OCI-LY3 (cell line): ENCODE measurements around the gene JADE1.

ENCODE experiments used
- H2AFZ ChIP-seq: fragments of 200-600, 300-600 bp; shearing (Covaris generic); 2 replicates; pipeline ENCODE4 v1.6.0; 2014; ENCODE audit warnings: antibody characterized with exemption, low read depth, low read length
- H3K27ac ChIP-seq: fragments of 200-600, 300-600 bp; sonication (generic); 2 replicates; pipeline ENCODE4 v1.5.1; 2014; ENCODE audit warnings: mild to moderate bottlenecking, low read length, moderate library complexity, mixed read lengths
- H3K27me3 ChIP-seq: fragments of 200-600, 300-600 bp; sonication (generic); 2 replicates; pipeline ENCODE4 v1.6.1; 2014; ENCODE audit warnings: low read depth, low read length, mixed read lengths
- H3K36me3 ChIP-seq: fragments of 200-600, 300-600 bp; sonication (generic); replicated peaks from 2 replicates; pipeline ENCODE3; 2014; ENCODE audit warnings: low read depth, low read length, mixed read lengths
- H3K4me1 ChIP-seq: fragments of 300-600, 200-600 bp; sonication (generic); 2 replicates; pipeline ENCODE4 v1.6.1; 2014; ENCODE audit warnings: low read length, mixed read lengths
- H3K4me2 ChIP-seq: fragments of 200-600, 300-600 bp; sonication (generic); 2 replicates; pipeline ENCODE4 v1.6.1; 2014; ENCODE audit warnings: low read length, mixed read lengths
- H3K4me3 ChIP-seq: fragments of 300-600, 200-600 bp; sonication (generic); 2 replicates; pipeline ENCODE4 v1.5.1; 2014; ENCODE audit warnings: antibody characterized with exemption, mild to moderate bottlenecking, low read length, moderate library complexity
- H3K79me2 ChIP-seq: fragments of 300-600, 200-600 bp; shearing (Covaris generic); 2 replicates; pipeline ENCODE4 v1.6.1; 2014; ENCODE audit warnings: mild to moderate bottlenecking, low read length, mixed read lengths
- H3K9ac ChIP-seq: fragments of 300-600, 200-600 bp; shearing (Covaris generic); 2 replicates; pipeline ENCODE4 v1.6.0; 2014; ENCODE audit warnings: mild to moderate bottlenecking, low read length, moderate library complexity
- H3K9me3 ChIP-seq: fragments of 200-600, 300-600 bp; shearing (Covaris generic); 2 replicates; pipeline ENCODE4 v1.6.1; 2014; ENCODE audit warnings: low read length, mixed read lengths; ENCODE audit not compliant: insufficient read depth
- H4K20me1 ChIP-seq: fragments of 200-600, 300-600 bp; sonication (generic); 2 replicates; pipeline ENCODE4 v1.6.1; 2016; ENCODE audit warnings: low read length, mixed read lengths; ENCODE audit not compliant: insufficient read depth
- CTCF ChIP-seq: fragments of 200-600, 300-600 bp; sonication (generic); IDR thresholded peaks from 2 replicates; pipeline ENCODE4 v1.5.1; 2014; ENCODE audit warnings: antibody characterized with exemption, low read length, low read depth
- EZH2phosphoT487 ChIP-seq: fragments of 200-600 bp; shearing (Covaris generic); IDR thresholded peaks from 2 replicates; pipeline ENCODE4 v1.6.1; 2018; ENCODE audit warnings: antibody characterized with exemption, mixed run types, low read depth

JADE1 gene

GRCh38 chr4:128787509-128788311, 21.8 kb upstream of the JADE1 start:
- H3K27me3 ChIP-seq: 0 out of 2 replicates have a peak, but pooled peaks cover 5% of the 10 kb centered on the region
- H3K9ac ChIP-seq: no peak overlapping the region
- TF ChIP-seq EZH2phosphoT487 (no peak), CTCF (no peak)
- no peak overlapping the region for H2AFZ ChIP-seq
- no peaks in the 10 kb centered on the region for H3K9me3 ChIP-seq
- H3K79me2 ChIP-seq: no peaks in the 10 kb centered on the region
- H3K4me2 ChIP-seq: no peak overlapping the region
- no peaks in the 10 kb centered on the region for H3K36me3 ChIP-seq
- H3K4me3 ChIP-seq: no peak overlapping the region
- no peaks in the 10 kb centered on the region for H4K20me1 ChIP-seq
- H3K4me1 ChIP-seq: no peaks in the 10 kb centered on the region
- no peak overlapping the region for H3K27ac ChIP-seq

GRCh38 chr4:128793859-128794672, 15.4 kb upstream of the JADE1 start:
- Histone ChIP-seq H3K9ac (no peak overlapping the region; the same call in 1 of the 2 replicates), H2AFZ (peak overlapping the region; percentile 26; the same call in 1 of the 2 replicates), H3K27me3 (0 out of 2 replicates have a peak, but pooled peaks cover 5% of the 10 kb centered on the region), H3K4me2 (peak overlapping the region; percentile 87), H4K20me1 (no peaks in the 10 kb centered on the region), H3K4me1 (peaks cover 13% of the 10 kb centered on the region), H3K36me3 (no peaks in the 10 kb centered on the region), H3K79me2 (no peaks in the 10 kb centered on the region), H3K27ac (peak overlapping the region; percentile 23; the same call in 1 of the 2 replicates), H3K9me3 (no peaks in the 10 kb centered on the region), H3K4me3 (peak overlapping the region; percentile 57)
- TF ChIP-seq EZH2phosphoT487 (no peak), CTCF (no peak)

- Histone ChIP-seq H3K4me1 (peaks cover 13% of the 10 kb centered on the region), H4K20me1 (no peaks in the 10 kb centered on the region), H3K4me3 (no peak overlapping the region), H3K27me3 (peaks cover 5% of the 10 kb centered on the region; the same call in 1 of the 2 replicates), H2AFZ (no peak overlapping the region), H3K27ac (no peak overlapping the region), H3K79me2 (no peaks in the 10 kb centered on the region), H3K9me3 (no peaks in the 10 kb centered on the region), H3K36me3 (no peaks in the 10 kb centered on the region), H3K4me2 (no peak overlapping the region), H3K9ac (no peak overlapping the region)
- TF ChIP-seq CTCF (no peak), EZH2phosphoT487 (no peak)
These were observed 12.6 kb upstream of the JADE1 start for GRCh38 chr4:128796934-128797333.

- peaks cover 5% of the 10 kb centered on the region; the same call in 1 of the 2 replicates for H3K27me3 ChIP-seq
- H3K4me2 ChIP-seq: no peak overlapping the region
- TF ChIP-seq EZH2phosphoT487 (no peak), CTCF (no peak)
- H3K27ac ChIP-seq: no peak overlapping the region
- H3K79me2 ChIP-seq: no peaks in the 10 kb centered on the region
- 0 out of 2 replicates have a peak overlapping the region, but pooled peaks have one; percentile 7 for H2AFZ ChIP-seq
- H3K36me3 ChIP-seq: no peaks in the 10 kb centered on the region
- no peak overlapping the region for H3K4me3 ChIP-seq
- H3K4me1 ChIP-seq: peaks cover 14% of the 10 kb centered on the region
- H3K9ac ChIP-seq: no peak overlapping the region
- H3K9me3 ChIP-seq: no peaks in the 10 kb centered on the region
- no peaks in the 10 kb centered on the region for H4K20me1 ChIP-seq
These were observed 9.2 kb upstream of the JADE1 start for GRCh38 chr4:128800284-128800683.
